SJCRH30 (cell line): ENCODE measurements around the gene ABO. TPM values are rescaled to one million over a fixed set of nuclear protein-coding genes. Genes with fewer than 3 reads are reported as not detected.
"Not testable (repeated sequence)": the region's sequence is repeated elsewhere in the genome, so short reads cannot be mapped to it uniquely, and the experiment has no call there.

Experiments
- DNase-seq, 2 experiments: peaks; one replicate each; pipeline ENCODE4 v3.0.0-alpha.2; 2015 to 2020
- H3K27ac ChIP-seq: fragments of 250-450 bp; sonication (Bioruptor Pico); 2 replicates; pipeline ENCODE4 v1.5.1; 2020; ENCODE audit warnings: mild to moderate bottlenecking, moderate library complexity
- H3K27me3 ChIP-seq: fragments of 250-450 bp; sonication (Bioruptor Pico); 2 replicates; pipeline ENCODE4 v1.5.1; 2020; ENCODE audit warnings: mild to moderate bottlenecking, moderate library complexity
- H3K36me3 ChIP-seq: fragments of 250-450 bp; sonication (Bioruptor Pico); 2 replicates; pipeline ENCODE4 v1.5.1; 2020; ENCODE audit warnings: mild to moderate bottlenecking, moderate library complexity
- H3K4me1 ChIP-seq: fragments of 250-450 bp; sonication (Bioruptor Pico); 2 replicates; pipeline ENCODE4 v1.5.1; 2020; ENCODE audit warnings: mild to moderate bottlenecking, moderate library complexity
- H3K4me3 ChIP-seq: fragments of 250-450 bp; sonication (Bioruptor Pico); 2 replicates; pipeline ENCODE4 v1.5.1; 2020; ENCODE audit warnings: mild to moderate bottlenecking, moderate library complexity
- H3K9me3 ChIP-seq: fragments of 250-450 bp; sonication (Bioruptor Pico); replicated peaks from 2 replicates; pipeline ENCODE4 v1.5.1; 2020; ENCODE audit warnings: mild to moderate bottlenecking, moderate library complexity
- total RNA-seq: library from RNA; depleted of rRNA; stranded (reverse); fragments of >200 nt; shearing (Covaris generic); gene quantifications from 2 replicates; pipeline ENCODE4 v1.2.3, GENCODE V29; 2014

ABO gene
- total RNA-seq, 1 experiment from 2014 or later: not detected

DNA sequence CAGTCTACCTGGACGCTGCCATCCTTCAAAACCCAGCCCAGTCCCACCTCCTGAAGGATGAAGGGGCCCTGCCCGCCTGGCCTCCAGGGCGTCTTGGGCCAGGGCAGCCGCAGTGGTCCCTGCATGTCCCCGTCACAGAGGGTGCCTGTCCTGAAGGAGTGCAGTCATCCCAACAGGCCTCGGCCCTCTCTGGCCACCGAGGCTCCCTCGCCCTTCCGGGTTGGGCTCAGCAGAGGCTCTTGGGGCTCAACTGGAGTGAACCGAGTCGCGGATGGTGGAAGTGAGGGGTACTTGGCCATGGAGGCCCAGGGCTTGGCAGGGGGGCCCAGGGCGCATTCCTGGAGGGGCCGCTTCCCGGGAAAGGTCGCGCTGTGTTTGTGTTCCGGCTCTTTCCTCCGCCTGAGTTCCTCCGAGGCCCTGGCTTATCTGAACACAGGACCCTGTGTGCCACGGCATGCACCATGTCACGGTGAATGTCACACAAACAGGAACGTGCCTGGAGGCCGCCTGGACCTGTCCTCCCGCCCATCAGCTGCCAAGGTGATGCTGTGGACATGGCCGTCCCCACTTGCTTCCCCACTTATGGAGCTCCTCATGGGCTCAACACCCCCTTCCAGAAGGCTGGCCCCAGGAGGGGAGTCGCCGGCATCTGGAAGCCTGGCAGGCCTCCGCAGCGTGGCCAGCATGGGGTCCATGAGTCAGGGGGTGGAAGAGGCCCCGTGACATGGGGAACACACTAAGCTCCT is 40.3 kb downstream of the ABO start:
- Histone ChIP-seq H3K4me3 (no peak overlapping the region), H3K27me3 (peaks cover 20% of the 10 kb centered on the region), H3K36me3 (no peaks in the 10 kb centered on the region), H3K9me3 (no peaks in the 10 kb centered on the region), H3K4me1 (no peaks in the 10 kb centered on the region), H3K27ac (no peak overlapping the region)
- no peak for DNase-seq

DNA sequence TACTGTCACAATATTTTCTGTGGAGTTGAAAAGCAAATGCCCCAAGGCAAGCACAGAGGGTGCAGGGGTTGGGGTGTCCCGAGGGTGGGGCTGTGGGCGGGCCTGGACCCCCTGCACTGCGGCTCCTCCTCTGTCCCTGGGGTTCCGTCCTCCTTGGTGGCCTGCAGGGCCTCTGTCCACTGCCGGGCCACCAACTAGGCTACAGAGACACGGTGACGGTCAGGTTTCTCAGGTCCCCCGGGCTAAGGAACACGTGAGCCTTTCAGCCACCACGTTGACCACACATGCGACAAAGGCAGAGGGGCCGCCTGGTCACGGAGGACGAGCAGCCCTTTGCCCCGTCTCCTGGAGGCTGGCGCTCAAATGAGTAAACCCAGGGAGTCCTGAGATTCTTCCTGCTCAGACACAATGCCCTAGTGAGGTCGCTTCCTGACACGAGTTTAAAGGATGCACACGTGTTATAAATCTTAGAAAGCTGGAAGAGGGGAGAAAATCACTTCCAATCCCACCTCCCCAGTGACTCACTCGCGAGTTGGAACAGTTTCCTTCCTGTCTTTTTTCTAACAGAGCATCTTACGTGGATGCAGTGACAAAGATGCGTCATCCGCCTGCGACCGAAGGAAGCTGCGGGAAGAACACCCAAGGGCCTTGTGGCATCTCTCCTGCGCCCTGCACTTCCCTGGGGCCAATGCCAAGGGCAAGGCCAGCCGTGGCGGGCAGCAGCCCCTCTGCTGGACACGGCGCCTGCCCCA is 41.1 kb downstream of the ABO start:
- Histone ChIP-seq H3K4me1 (no peaks in the 10 kb centered on the region), H3K9me3 (no peaks in the 10 kb centered on the region), H3K4me3 (no peak overlapping the region), H3K27me3 (peaks cover 20% of the 10 kb centered on the region), H3K36me3 (no peaks in the 10 kb centered on the region), H3K27ac (no peak overlapping the region)
- DNase-seq: no peak

DNA sequence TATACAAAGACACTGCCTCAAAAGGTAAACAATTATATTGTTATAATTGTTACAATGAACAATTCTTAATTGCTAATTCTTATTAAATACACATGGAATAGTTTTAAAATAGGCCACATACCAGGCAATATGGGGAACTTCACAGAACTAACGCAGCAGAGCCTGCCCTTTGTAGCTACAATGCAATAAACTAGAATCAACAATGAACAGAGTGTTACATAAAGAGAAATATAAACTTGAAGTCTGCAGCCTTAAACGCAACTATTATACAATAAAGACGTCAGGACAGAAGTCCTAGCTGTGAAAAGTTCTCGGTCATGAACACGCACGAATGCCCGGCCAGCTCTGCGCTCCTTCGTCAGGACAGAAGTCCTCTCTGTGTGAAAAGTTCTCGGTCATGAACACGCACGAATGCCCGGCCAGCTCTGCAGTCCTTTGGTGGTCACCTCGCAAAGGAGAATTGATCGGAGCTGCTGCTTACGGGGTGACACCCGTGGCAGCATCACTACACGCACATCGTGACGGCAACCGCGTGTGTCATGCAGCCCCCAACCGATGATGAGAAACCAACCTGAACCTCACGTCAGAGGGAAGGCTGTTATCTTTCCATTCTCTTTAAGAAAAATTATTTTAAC is 43.0 kb downstream of the ABO start:
- H3K4me3 ChIP-seq, H3K36me3 ChIP-seq, H3K9me3 ChIP-seq, DNase-seq, H3K4me1 ChIP-seq, H3K27ac ChIP-seq: not testable (repeated sequence)
- H3K27me3 ChIP-seq: peaks cover 14% of the 10 kb centered on the region; the same call in 1 of the 2 replicates

DNA sequence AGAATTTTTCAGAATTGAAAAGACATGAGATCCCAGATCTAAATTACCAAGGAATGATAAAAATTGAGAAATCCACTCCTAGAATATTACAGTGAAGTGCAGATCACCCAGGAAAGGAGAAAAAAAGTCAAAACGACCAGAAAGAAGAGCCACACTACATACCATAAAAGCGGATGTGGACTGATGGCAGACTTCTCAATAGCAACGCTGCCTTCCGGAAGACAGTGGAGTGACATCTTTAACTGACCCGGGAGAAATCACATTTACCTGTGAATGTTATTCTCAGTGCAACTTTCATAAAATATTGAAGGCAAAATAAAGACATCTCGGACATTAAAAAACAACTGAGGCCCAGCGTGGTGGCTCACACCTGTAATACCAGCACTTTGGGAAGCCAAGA is 44.5 kb downstream of the ABO start:
- not testable (repeated sequence) for H3K27ac ChIP-seq, H3K9me3 ChIP-seq, H3K36me3 ChIP-seq, H3K4me3 ChIP-seq, H3K4me1 ChIP-seq, DNase-seq
- peaks cover 13% of the 10 kb centered on the region; the same call in 1 of the 2 replicates for H3K27me3 ChIP-seq

DNA sequence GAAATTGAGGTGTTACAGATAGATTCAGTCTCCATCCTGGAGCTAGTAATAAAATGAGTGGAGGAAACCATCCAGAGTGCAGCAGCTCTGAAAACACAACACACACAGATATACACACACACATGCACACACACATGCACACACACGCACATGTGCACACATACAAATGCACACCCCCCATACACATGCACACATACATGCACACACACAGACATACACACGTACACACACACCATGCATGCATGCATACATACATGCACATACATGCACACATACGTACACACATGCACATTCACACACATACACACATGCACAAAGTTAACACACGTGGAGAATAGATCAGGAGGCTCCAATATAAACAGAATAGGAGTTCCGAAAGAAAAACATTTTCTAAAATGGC is 44.9 kb downstream of the ABO start:
- H3K4me1 ChIP-seq: no peaks in the 10 kb centered on the region
- no peaks in the 10 kb centered on the region for H3K9me3 ChIP-seq
- no peak overlapping the region for H3K4me3 ChIP-seq
- H3K36me3 ChIP-seq: no peaks in the 10 kb centered on the region
- peaks cover 13% of the 10 kb centered on the region; the same call in 1 of the 2 replicates for H3K27me3 ChIP-seq
- no peak for DNase-seq
- H3K27ac ChIP-seq: no peak overlapping the region

DNA sequence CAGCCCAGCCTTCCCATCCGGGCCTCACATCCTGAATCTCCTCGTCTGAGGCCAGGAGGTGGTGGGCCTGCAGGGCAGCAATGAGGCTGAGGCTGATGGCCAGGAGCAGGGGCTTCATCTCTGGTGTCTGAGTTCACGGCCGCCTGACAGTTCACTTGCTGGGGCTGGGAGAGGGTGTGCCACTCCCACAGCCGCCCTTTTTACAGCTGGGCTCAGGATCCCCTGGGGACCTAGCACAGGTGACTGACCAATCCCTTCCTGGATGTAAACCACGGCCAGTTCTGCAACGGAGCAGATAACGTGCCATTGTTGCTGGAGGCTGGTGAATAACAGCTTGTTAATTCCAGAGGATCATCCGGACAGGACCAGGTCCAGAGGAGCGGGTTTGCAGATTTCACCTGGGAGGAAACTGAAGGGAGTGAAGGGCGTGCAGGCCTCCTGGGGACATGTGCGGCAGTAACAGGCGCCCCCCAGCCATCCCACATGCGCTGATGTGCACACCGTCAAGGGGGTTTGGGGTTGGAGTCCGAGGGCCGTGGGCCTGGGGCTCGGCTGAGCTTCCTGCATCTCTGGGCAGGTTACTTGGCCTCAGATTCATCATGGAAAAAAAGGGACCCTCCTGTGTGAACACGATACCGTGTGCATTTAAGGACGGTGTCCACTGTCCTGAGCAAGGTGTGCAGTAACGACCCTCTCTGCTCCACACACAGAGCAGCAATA is 46.4 kb downstream of the ABO start:
- not testable (repeated sequence) for H3K4me1 ChIP-seq, H3K4me3 ChIP-seq, H3K27ac ChIP-seq, H3K9me3 ChIP-seq, H3K36me3 ChIP-seq, DNase-seq
- H3K27me3 ChIP-seq: peaks cover 13% of the 10 kb centered on the region; the same call in 1 of the 2 replicates

DNA sequence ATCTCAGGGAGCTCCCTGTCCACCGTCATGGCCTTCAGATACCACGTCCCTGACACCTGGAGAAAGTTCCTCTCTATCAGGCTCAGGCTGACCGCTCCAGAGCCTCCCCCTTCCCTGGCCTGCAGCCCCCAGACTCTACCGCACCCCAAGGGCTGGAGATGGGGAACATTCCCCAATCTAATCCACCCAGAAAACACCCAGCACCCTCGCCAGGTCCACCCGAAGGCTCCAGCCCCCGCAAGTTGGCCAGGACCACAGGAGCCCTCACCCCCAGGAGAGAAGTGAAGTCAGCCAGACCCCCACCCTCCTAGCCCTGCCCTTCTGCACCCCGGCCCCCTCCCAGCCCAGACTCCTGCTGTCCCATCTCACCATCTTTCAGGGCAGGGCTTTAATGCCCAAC is 47.0 kb downstream of the ABO start:
- H3K9me3 ChIP-seq, DNase-seq, H3K36me3 ChIP-seq, H3K27ac ChIP-seq, H3K4me1 ChIP-seq, H3K4me3 ChIP-seq: not testable (repeated sequence)
- H3K27me3 ChIP-seq: peaks cover 13% of the 10 kb centered on the region; the same call in 1 of the 2 replicates

DNA sequence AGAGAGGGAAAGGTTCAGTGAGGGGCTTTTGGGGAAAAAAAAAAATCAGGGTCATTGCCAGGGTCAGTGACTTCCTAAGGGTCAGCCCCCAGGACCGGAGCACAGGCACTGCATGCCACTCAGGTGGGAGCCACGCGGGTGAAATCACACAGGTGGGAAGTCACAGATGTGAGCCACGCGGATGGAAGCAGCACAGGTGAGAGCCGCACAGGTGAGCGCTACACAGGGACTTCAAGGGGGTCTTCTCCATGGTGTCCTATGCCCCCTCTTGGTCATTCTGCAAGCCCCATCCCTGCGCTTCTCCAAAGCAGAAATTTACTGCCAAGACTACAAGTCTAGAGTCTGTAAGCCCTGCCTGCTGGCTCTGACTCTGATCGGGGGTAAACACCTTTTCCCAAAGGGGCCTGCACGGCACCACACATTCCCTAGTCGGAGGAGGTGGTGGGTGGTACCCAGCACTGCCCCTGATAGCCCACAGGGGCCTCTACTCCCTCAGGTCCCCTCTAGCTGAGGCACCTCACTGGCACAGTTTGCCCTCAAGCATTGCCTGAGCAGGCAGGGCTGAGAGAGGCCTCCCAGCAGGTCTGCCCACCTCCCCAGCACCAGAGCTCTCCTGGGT is 47.6 kb downstream of the ABO start:
- DNase-seq: no peak
- Histone ChIP-seq H3K27me3 (peaks cover 15% of the 10 kb centered on the region; the same call in 1 of the 2 replicates), H3K36me3 (no peaks in the 10 kb centered on the region)

DNA sequence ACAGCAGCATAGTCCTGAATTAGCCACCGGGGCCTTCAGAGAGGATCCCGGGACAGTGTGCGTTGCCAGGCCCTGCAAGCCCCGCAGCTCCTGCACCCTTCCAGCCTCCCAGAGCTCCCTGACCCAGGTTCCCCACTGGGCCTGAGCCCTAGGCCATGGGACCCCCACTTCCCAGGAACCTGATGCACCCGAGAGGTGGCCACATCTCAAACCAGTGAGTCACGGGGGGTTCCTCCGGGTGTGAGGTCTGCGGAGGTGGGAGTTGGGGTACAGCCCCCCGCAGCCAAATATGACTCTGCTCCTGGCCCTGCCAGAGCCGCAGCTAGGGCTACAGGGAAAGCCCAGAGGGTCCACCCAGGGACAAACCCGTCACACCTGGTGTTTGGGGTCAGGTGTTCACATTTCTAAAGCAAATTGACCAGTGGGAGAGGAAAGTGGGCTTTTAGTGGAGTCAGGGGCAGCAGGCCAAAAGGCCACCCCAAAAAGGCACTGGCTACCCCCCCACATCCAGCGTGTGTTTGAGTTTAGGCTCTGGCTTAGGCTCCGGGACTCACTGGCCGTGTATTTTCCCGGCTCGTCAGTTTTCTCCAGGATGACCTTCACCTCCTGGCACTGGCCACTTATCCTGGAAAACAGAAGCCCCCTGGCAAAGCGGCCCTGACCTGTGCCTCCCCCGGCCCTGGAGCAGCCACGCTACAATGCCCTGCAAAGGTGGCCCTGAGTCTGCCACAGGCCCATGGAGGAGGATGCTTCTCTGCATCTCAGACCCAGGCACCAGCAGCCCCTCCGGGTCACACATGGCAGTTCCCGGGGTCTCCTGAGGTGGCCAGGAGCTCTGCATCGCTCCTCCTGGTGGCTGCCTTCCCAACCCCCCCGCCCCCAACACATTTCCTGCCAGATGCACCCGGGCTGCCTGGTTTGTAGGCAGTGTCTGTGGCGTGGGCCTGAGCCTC is 48.5 kb downstream of the ABO start:
- DNase-seq: no peak
- Histone ChIP-seq H3K27ac (no peak overlapping the region), H3K9me3 (no peaks in the 10 kb centered on the region; the same call in 1 of the 2 replicates), H3K4me1 (no peaks in the 10 kb centered on the region), H3K4me3 (no peak overlapping the region), H3K36me3 (no peaks in the 10 kb centered on the region), H3K27me3 (peaks cover 17% of the 10 kb centered on the region; the same call in 1 of the 2 replicates)

More for the DNA sequence above, 47.6 kb downstream of the ABO start:
- Histone ChIP-seq H3K9me3 (no peaks in the 10 kb centered on the region; the same call in 1 of the 2 replicates), H3K27ac (no peak overlapping the region), H3K4me1 (no peaks in the 10 kb centered on the region), H3K4me3 (no peak overlapping the region)

DNA sequence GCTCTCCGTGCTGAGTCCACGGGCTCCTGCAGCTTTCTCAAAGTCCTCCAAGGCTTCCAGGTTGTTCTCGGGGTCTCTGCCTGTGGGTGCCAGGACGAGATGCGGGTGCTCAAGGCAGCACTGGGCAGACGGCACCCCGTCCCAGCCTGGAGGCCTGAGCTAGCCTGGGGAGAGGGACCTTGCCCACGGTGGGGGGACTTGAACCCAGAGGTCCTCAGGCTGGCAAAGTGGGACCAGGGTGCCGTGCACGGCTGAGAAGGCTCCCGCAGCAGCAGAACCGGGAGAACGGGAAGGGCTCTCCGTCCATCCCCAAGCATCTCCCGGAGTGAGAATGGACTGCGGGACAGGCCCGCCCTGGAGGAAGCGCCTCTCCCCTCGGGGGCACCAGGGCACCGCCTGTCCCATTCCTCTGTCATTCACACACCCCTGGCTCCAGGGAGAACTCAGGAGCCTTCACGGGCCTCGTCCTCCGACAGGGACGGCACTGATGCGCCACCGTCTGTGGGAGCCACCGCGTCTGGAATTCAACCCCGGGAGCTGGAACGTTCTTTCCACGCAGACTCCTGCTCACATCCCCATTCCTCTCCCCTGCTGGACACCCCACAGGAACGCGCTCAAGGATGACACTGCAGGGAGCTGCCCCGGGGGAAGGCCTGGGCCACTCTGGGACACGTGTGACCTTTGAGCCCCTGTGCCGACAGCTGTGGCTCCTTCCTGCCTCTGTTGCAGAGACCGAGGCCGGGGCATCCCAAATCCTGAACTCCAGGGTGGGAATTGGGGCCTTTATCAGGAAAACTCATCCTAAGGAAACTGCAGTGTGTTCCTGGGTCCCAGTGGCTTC is 49.6 kb downstream of the ABO start:
- Histone ChIP-seq H3K27me3 (peaks cover 17% of the 10 kb centered on the region; the same call in 1 of the 2 replicates), H3K9me3 (no peaks in the 10 kb centered on the region; the same call in 1 of the 2 replicates), H3K4me3 (no peak overlapping the region), H3K4me1 (no peaks in the 10 kb centered on the region), H3K27ac (no peak overlapping the region), H3K36me3 (no peaks in the 10 kb centered on the region)
- no peak for DNase-seq

DNA sequence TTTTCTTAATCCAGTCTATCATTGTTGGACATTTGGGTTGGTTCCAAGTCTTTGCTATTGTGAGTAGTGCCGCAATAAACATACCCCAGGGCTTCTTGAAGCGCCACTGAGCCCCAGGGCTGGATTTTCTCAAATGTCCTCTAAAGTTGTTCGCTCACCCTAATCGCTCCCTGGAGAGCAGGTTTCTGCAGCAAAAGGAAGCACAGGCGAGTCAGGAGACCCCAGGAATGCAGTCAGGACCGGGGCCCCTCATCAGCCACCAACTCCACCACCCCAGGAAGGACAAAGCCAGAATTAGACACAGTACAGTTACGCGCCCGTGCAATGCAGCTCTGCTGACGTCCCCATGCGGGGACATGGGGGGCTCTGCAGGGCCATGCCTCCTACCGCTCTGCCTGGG is 50.2 kb downstream of the ABO start:
- no peak overlapping the region for H3K4me3 ChIP-seq
- H3K27me3 ChIP-seq: peaks cover 14% of the 10 kb centered on the region; the same call in 1 of the 2 replicates
- H3K27ac ChIP-seq: no peak overlapping the region
- H3K9me3 ChIP-seq: no peaks in the 10 kb centered on the region; the same call in 1 of the 2 replicates
- no peaks in the 10 kb centered on the region for H3K36me3 ChIP-seq
- no peaks in the 10 kb centered on the region for H3K4me1 ChIP-seq
- DNase-seq: no peak

DNA sequence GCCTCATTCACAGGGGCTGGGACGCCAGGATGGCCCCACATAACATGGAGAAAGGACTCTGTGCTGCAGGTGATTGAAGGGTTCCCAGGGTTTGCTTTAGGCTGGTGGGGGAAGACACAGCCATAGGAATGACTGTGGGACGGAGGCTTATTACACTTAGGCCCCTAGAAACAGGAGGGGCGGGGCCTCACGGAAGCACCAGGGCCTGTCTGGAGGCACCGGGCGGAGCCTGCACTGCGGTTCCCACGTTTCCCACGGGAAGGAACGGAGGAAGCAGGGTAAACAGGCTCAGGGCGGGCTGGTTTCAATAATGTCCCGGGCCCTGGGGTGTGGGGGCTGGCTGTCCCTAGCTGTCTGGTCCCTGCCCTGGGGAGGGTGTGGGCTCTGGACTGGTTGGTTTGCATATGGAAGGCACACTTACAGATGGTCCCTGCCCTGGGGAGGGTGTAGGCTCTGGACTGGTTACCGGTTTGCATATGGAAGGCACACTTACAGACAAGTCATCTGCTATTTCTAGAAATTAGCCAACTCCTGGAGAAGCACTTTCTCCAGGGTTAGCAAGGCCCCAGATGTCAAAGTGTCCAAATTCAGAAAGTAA is 51.7 kb downstream of the ABO start:
- not testable (repeated sequence) for DNase-seq, H3K4me1 ChIP-seq, H3K27ac ChIP-seq, H3K9me3 ChIP-seq, H3K4me3 ChIP-seq, H3K36me3 ChIP-seq
- H3K27me3 ChIP-seq: peaks cover 14% of the 10 kb centered on the region; the same call in 1 of the 2 replicates
